Activated CD4-positive, alpha-beta T cell treated with anti-CD3 and anti-CD28 coated beads, Interleukin-2, amount 50 U/mL, for 4 hours (primary cell): Measurements from ENCODE around the gene KIAA0408.
"Not testable (repeated sequence)": the region's sequence is repeated elsewhere in the genome, so short reads cannot be mapped to it uniquely, and the experiment has no call there.

Experiments used
- DNase-seq, 2 experiments: peaks; one replicate each; pipeline ENCODE4 v3.0.0-alpha.2; 2020

The KIAA0408 gene

GRCh38 chr6:127462376-127462775, 3.2 kb upstream of the KIAA0408 start:
- no peak for DNase-seq

- no peak for DNase-seq
Observed at GRCh38 chr6:127460465-127460864, 1.3 kb upstream of the KIAA0408 start.

- no peak for DNase-seq
Observed at GRCh38 chr6:127458817-127459216, 372 bp downstream of the KIAA0408 start.

- DNase-seq, result no peak
Observed at GRCh38 chr6:127458222-127458621, 967 bp downstream of the KIAA0408 start.

- DNase-seq, result no peak
Observed at GRCh38 chr6:127457456-127458064, 1.6 kb downstream of the KIAA0408 start.

GRCh38 chr6:127456465-127456864, 2.7 kb downstream of the KIAA0408 start:
- DNase-seq, result no peak

- DNase-seq, result no peak
Observed at GRCh38 chr6:127453845-127454619, 5.2 kb downstream of the KIAA0408 start.

GRCh38 chr6:127452803-127453202, 6.4 kb downstream of the KIAA0408 start:
- no peak for DNase-seq

- no peak for DNase-seq
Observed at GRCh38 chr6:127451388-127451787, 7.8 kb downstream of the KIAA0408 start.

GRCh38 chr6:127447780-127448179, 11.4 kb downstream of the KIAA0408 start:
- no peak for DNase-seq

GRCh38 chr6:127446356-127446755, 12.8 kb downstream of the KIAA0408 start:
- no peak for DNase-seq

- no peak for DNase-seq
Observed at GRCh38 chr6:127441881-127442280, 17.3 kb downstream of the KIAA0408 start.

GRCh38 chr6:127439718-127440117, 19.5 kb downstream of the KIAA0408 start:
- DNase-seq, result no peak

- DNase-seq, result no peak
Observed at GRCh38 chr6:127436578-127437110, 22.5 kb downstream of the KIAA0408 start.

- no peak for DNase-seq
Observed at GRCh38 chr6:127435626-127436220, 23.5 kb downstream of the KIAA0408 start.

GRCh38 chr6:127434651-127435050, 24.5 kb downstream of the KIAA0408 start:
- no peak for DNase-seq

GRCh38 chr6:127428562-127428961, 30.6 kb downstream of the KIAA0408 start:
- not testable (repeated sequence) for DNase-seq

- no peak for DNase-seq
Observed at GRCh38 chr6:127423921-127424320, 35.3 kb downstream of the KIAA0408 start.

- DNase-seq, result not testable (repeated sequence)
Observed at GRCh38 chr6:127421164-127421563, 38.0 kb downstream of the KIAA0408 start.

- peak; percentile 72 to 77 for DNase-seq
Observed at GRCh38 chr6:127420556-127420955, 38.6 kb downstream of the KIAA0408 start.

- no peak for DNase-seq
Observed at GRCh38 chr6:127415096-127415495, 44.1 kb downstream of the KIAA0408 start.

- DNase-seq, result not testable (repeated sequence)
Observed at GRCh38 chr6:127413123-127413522, 46.1 kb downstream of the KIAA0408 start.

- DNase-seq, result not testable (repeated sequence)
Observed at GRCh38 chr6:127412016-127412415, 47.2 kb downstream of the KIAA0408 start.
